Keratinocyte (primary cell): ENCODE results near the gene RC3H2. TPM values are rescaled to one million over a fixed set of nuclear protein-coding genes. Genes with fewer than 3 reads are reported as not detected.
"Not testable (repeated sequence)": the region's sequence is repeated elsewhere in the genome, so short reads cannot be mapped to it uniquely, and the experiment has no call there.

Experiments used
- DNase-seq: peaks from one replicate; pipeline ENCODE4 v3.0.0-alpha.2; 2011; ENCODE audit warnings: low read depth, missing footprints, low spot score
- FAIRE-seq: peaks from 2 replicates; lab custom pipeline; 2011; peaks lifted over from hg19 to GRCh38; lab: Jason Lieb, UNC
- H2AFZ ChIP-seq: 2 replicates; pipeline ENCODE4 v1.6.0; 2012; ENCODE audit warnings: low read length, control low read depth, inconsistent platforms; ENCODE audit not compliant: control insufficient read depth
- H3K27ac ChIP-seq: 2 replicates; pipeline ENCODE4 v1.5.1; 2011; ENCODE audit warnings: low read length; ENCODE audit not compliant: control insufficient read depth, insufficient read depth
- H3K27me3 ChIP-seq: 3 replicates; pipeline ENCODE4 v1.6.0; 2011; ENCODE audit warnings: low read length; ENCODE audit not compliant: control insufficient read depth, insufficient read depth; ENCODE audit errors: extremely low read depth
- H3K36me3 ChIP-seq, 2 experiments: 2 replicates in 1 of 2; 3 replicates in 1 of 2; pipeline ENCODE4 v1.5.1; 2011; ENCODE audit warnings: low read length in 2 of 2, mild to moderate bottlenecking in 1 of 2; ENCODE audit not compliant: control insufficient read depth in 2 of 2, insufficient read depth in 2 of 2; ENCODE audit errors: extremely low read depth in 1 of 2
- H3K4me1 ChIP-seq: 3 replicates; pipeline ENCODE4 v1.5.1; 2011; ENCODE audit warnings: low read length; ENCODE audit not compliant: control insufficient read depth, insufficient read depth; ENCODE audit errors: extremely low read depth
- H3K4me2 ChIP-seq: 3 replicates; pipeline ENCODE4 v1.6.0; 2011; ENCODE audit warnings: low read depth, low read length; ENCODE audit not compliant: control insufficient read depth, insufficient read depth; ENCODE audit errors: extremely low read depth
- H3K4me3 ChIP-seq, 3 experiments: fragments of 200-600 bp in 1 of 3; sonication (generic) in 1 of 3; 2 replicates in 2 of 3; 3 replicates in 1 of 3; pipeline ENCODE4 v1.5.1; 2011 to 2016; ENCODE audit warnings: low read length in 3 of 3, mild to moderate bottlenecking in 3 of 3, control low read depth in 2 of 3, inconsistent platforms in 1 of 3, low read depth in 1 of 3, mixed read lengths in 1 of 3, mixed run types in 1 of 3, moderate library complexity in 1 of 3; ENCODE audit not compliant: control insufficient read depth in 2 of 3, insufficient read depth in 2 of 3; ENCODE audit errors: extremely low read depth in 1 of 3
- H3K79me2 ChIP-seq: 2 replicates; pipeline ENCODE4 v1.6.0; 2012; ENCODE audit warnings: low read length; ENCODE audit not compliant: control insufficient read depth, insufficient read depth
- H3K9ac ChIP-seq: 3 replicates; pipeline ENCODE4 v1.6.0; 2011; ENCODE audit warnings: low read length; ENCODE audit not compliant: control insufficient read depth, insufficient read depth; ENCODE audit errors: extremely low read depth
- H3K9me1 ChIP-seq: 3 replicates; pipeline ENCODE4 v1.6.0; 2011; ENCODE audit warnings: low read length; ENCODE audit not compliant: control insufficient read depth, insufficient read depth; ENCODE audit errors: extremely low read depth
- H3K9me3 ChIP-seq: 2 replicates; pipeline ENCODE4 v1.5.1; 2012; ENCODE audit warnings: low read depth, low read length; ENCODE audit not compliant: control insufficient read depth
- H4K20me1 ChIP-seq: 3 replicates; pipeline ENCODE4 v1.6.0; 2011; ENCODE audit warnings: low read length; ENCODE audit not compliant: control insufficient read depth, insufficient read depth; ENCODE audit errors: extremely low read depth
- EZH2 ChIP-seq: IDR thresholded peaks from one replicate; pipeline ENCODE4 v1.6.1; 2012; ENCODE audit warnings: inconsistent platforms, mild to moderate bottlenecking, low read length, moderate library complexity
- dilution Hi-C: fragments of 300-500 bp; cut with MboI; formaldehyde crosslinking; loops from one replicate; pipeline ENCODE4 v1.7.0; 2020; ENCODE audit warnings: low sequenced_read_pairs; ENCODE audit not compliant: extremely low pct_ligation_motif_present
- polyA plus RNA-seq, 5 experiments: library from polyadenylated mRNA; depleted of rRNA in 3 of 5; stranded (reverse) in 3 of 5; stranded (forward) in 1 of 5; unstranded in 1 of 5; fragments of >200 nt; gene quantifications; 1 replicate in 1 of 5; 2 replicates in 3 of 5; 3 replicates in 1 of 5; pipeline versions ENCODE4 v1.2.1 to v1.2.3, GENCODE V29; 2011 to 2012; ENCODE audit warnings: missing spikeins in 2 of 5, low read depth in 1 of 5, low replicate concordance in 1 of 5
- TF ChIP-seq, protein P1 (sequence below), 3 experiments: IDR thresholded peaks in 1 of 3; conservative IDR thresholded peaks in 1 of 3; optimal IDR thresholded peaks in 1 of 3; 2 replicates in 2 of 3; 3 replicates in 1 of 3; pipeline versions ENCODE3 to v1.5.1; 2011; ENCODE audit warnings: low read length in 3 of 3, mild to moderate bottlenecking in 3 of 3, moderate library complexity in 2 of 3, control low read depth in 1 of 3, inconsistent platforms in 1 of 3; ENCODE audit not compliant: insufficient read depth in 2 of 3; ENCODE audit errors: extremely low read depth in 1 of 3

The RC3H2 gene
- polyA plus RNA-seq, 1 donor (not counting 4 experiments of a cell fraction or from before 2014, with no cell fraction given): 34.2 TPM

DNA sequence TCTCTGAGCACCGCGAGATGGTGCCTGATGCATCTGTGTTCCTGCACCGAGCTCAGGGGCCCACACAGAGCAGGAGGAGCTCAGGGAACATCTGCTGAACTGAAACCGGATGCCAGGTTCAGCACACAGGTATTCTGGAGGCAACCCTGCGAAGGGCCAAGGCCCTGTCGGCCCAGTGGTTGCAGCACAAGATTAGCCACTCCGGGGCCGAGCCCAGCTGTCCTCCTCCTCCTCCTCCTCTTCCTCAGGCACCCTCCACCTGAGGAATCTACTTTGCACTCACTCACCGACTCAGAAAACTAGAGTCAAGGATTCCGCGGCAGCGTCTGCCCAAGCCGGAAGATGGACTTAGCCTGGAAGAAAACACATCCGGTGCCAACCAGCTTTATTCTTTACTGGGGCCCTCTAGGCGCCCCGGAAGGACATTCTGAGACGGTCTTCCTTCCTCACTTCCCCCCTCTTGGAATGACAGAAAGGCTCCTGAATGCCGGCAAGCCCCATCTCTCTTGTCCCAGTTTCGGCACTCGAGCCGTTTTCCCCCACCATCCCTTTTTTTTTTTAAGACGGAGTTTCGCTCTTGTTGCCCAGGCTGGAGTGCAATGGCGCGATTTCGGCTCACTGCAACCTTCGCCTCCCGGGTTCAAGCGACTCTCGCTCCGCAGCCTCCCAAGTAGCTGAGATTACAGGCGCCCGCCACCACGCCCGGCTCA is 8.0 kb upstream of the RC3H2 start, which contains the start of gene ZBTB6:
ZBTB6 (minus strand) TSS at position 360 of the 710 bp plus-strand sequence. CDS start 1,251 bp downstream, outside the sequence.
- TF ChIP-seq, protein P1, sequence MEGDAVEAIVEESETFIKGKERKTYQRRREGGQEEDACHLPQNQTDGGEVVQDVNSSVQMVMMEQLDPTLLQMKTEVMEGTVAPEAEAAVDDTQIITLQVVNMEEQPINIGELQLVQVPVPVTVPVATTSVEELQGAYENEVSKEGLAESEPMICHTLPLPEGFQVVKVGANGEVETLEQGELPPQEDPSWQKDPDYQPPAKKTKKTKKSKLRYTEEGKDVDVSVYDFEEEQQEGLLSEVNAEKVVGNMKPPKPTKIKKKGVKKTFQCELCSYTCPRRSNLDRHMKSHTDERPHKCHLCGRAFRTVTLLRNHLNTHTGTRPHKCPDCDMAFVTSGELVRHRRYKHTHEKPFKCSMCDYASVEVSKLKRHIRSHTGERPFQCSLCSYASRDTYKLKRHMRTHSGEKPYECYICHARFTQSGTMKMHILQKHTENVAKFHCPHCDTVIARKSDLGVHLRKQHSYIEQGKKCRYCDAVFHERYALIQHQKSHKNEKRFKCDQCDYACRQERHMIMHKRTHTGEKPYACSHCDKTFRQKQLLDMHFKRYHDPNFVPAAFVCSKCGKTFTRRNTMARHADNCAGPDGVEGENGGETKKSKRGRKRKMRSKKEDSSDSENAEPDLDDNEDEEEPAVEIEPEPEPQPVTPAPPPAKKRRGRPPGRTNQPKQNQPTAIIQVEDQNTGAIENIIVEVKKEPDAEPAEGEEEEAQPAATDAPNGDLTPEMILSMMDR (optimal IDR thresholded peaks at IDR 0.05 in 1 of 3, IDR thresholded peaks at IDR 0.05 in 1 of 3, conservative IDR thresholded peaks at IDR 0.05 in 1 of 3; ENCODE audit: extremely low read depth in 1 of 3, insufficient read depth in 2 of 3, low read length in 3 of 3): peak in 1 of 3 experiments; percentile 14
- TF ChIP-seq EZH2: no peak
- H3K9me1 ChIP-seq: no peaks in the 10 kb centered on the region
- peak; percentile 46 for DNase-seq
- H3K27ac ChIP-seq: peak within 1 kb of the TSS; percentile 84
- H2AFZ ChIP-seq: peak within 1 kb of the TSS; percentile 96
- no peaks in the 10 kb centered on the region for H4K20me1 ChIP-seq
- peak within 1 kb of the TSS; percentile 59 to 82 (median 78) for H3K4me3 ChIP-seq
- H3K36me3 ChIP-seq: peaks cover 8 to 16% of the 10 kb centered on the region in 2 experiments
- FAIRE-seq: peak; percentile 53
- no peaks in the 10 kb centered on the region for H3K27me3 ChIP-seq
- peak within 1 kb of the TSS; percentile 89 for H3K9ac ChIP-seq
- peaks cover 7% of the 10 kb centered on the region for H3K4me1 ChIP-seq
- peaks cover 36% of the 10 kb centered on the region for H3K79me2 ChIP-seq
- no peaks in the 10 kb centered on the region for H3K9me3 ChIP-seq
- peak within 1 kb of the TSS; percentile 86 for H3K4me2 ChIP-seq
- dilution Hi-C loops: no loop called here

DNA sequence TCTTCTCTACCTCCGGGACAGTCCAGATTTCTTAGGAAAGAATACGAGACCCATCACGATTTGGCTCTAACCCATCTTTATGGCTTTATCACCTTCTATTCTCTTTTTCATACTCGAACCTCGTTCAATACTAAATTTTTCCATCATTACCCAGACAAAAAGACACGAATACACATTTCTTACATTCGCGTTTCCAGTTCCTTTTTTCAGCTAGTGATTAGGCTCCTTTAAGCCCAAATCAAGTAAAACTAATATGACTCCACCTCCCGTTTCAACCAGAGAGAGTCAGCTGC is 7.5 kb upstream of the RC3H2 start:
- DNase-seq (no peak), FAIRE-seq (no peak)
- Histone ChIP-seq H3K27me3 (no peaks in the 10 kb centered on the region), H3K4me1 (peaks cover 7% of the 10 kb centered on the region), H3K79me2 (peaks cover 36% of the 10 kb centered on the region), H2AFZ (peak overlapping the region; percentile 96), H3K9me3 (no peaks in the 10 kb centered on the region), H3K4me3 (peak overlapping the region; percentile 59 to 82 (median 78)), H3K9me1 (no peaks in the 10 kb centered on the region), H3K36me3 (peaks cover 6 to 16% of the 10 kb centered on the region in 2 experiments), H4K20me1 (no peaks in the 10 kb centered on the region), H3K4me2 (peak overlapping the region; percentile 86), H3K9ac (peak overlapping the region; percentile 89), H3K27ac (peak overlapping the region; percentile 84)
- dilution Hi-C loops: no loop called here
- TF ChIP-seq EZH2: no peak
- TF ChIP-seq, protein P1 (optimal IDR thresholded peaks at IDR 0.05 in 1 of 3, IDR thresholded peaks at IDR 0.05 in 1 of 3, conservative IDR thresholded peaks at IDR 0.05 in 1 of 3; ENCODE audit: extremely low read depth in 1 of 3, insufficient read depth in 2 of 3, low read length in 3 of 3): no peak

DNA sequence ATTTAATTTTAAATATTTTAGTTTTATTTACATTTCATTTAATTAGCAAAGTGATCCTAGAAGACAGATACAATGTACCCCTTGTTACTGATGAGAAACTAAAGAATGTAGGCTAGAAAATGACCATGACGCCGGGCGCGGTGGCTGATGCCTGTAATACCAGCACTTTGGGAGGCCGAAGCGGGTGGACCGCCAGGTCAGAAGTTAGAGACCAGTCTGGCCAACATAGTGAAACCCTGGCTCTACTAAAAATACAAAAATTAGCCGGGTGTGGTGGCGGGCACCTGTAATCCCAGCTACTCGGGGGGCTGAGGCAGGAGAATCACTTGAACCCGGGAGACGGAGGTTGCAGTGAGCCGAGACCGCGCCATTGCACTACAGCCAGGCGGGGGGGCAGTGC is 963 bp upstream of the RC3H2 start:
- Histone ChIP-seq H3K79me2 (peaks cover 56% of the 10 kb centered on the region), H3K4me1 (peaks cover 13% of the 10 kb centered on the region)
- H3K9me1 ChIP-seq, H3K27ac ChIP-seq, H3K4me2 ChIP-seq, H2AFZ ChIP-seq, H3K9ac ChIP-seq, H3K9me3 ChIP-seq, H3K27me3 ChIP-seq, DNase-seq, H4K20me1 ChIP-seq, H3K36me3 ChIP-seq, H3K4me3 ChIP-seq, FAIRE-seq, dilution Hi-C loops: not testable (repeated sequence)
